HL-60 (cell line): ENCODE measurements around the gene NDUFB4.

ENCODE experiments used
- CTCF ChIP-seq: IDR thresholded peaks from one replicate; pipeline ENCODE4 v1.5.1; 2011; ENCODE audit warnings: low read length, control low read depth, inconsistent platforms; ENCODE audit not compliant: insufficient read depth
- GABPA ChIP-seq: IDR thresholded peaks from 2 replicates; pipeline ENCODE4 v1.6.1; 2012; ENCODE audit warnings: low read depth
- POLR2AphosphoS5 ChIP-seq: IDR thresholded peaks from 2 replicates; pipeline ENCODE4 v1.6.1; 2012; ENCODE audit warnings: low read depth
- SPI1 ChIP-seq: IDR thresholded peaks from 2 replicates; pipeline ENCODE4 v1.6.1; 2012; ENCODE audit warnings: low read depth, mild to moderate bottlenecking, borderline replicate concordance
- TF ChIP-seq, protein P1 (sequence below): IDR thresholded peaks from 2 replicates; pipeline ENCODE4 v1.6.1; 2012; ENCODE audit warnings: low read depth; ENCODE audit not compliant: insufficient replicate concordance

DNA sequence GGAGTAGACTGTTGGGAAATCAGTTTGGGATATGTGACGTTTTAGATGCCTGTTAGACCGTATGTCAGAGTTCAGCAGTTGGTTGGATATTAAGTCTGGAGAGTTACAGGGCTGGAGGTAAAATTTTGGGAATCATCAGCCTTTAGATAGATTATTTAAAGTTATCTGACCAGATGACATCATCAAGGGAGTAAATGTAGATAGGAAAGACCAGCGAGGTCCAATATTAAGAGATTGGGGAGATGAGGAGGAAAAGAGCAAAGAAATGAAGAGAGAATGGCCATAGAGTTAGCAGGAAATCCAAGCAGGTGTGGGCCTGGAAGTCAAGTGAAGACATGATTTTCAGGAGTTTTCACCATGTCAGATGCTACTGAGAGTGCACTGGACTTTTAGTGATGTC is 3.1 kb downstream of the NDUFB4 start:
- TF ChIP-seq CTCF (no peak), POLR2AphosphoS5 (no peak), SPI1 (no peak), GABPA (no peak)
- TF ChIP-seq, protein P1, sequence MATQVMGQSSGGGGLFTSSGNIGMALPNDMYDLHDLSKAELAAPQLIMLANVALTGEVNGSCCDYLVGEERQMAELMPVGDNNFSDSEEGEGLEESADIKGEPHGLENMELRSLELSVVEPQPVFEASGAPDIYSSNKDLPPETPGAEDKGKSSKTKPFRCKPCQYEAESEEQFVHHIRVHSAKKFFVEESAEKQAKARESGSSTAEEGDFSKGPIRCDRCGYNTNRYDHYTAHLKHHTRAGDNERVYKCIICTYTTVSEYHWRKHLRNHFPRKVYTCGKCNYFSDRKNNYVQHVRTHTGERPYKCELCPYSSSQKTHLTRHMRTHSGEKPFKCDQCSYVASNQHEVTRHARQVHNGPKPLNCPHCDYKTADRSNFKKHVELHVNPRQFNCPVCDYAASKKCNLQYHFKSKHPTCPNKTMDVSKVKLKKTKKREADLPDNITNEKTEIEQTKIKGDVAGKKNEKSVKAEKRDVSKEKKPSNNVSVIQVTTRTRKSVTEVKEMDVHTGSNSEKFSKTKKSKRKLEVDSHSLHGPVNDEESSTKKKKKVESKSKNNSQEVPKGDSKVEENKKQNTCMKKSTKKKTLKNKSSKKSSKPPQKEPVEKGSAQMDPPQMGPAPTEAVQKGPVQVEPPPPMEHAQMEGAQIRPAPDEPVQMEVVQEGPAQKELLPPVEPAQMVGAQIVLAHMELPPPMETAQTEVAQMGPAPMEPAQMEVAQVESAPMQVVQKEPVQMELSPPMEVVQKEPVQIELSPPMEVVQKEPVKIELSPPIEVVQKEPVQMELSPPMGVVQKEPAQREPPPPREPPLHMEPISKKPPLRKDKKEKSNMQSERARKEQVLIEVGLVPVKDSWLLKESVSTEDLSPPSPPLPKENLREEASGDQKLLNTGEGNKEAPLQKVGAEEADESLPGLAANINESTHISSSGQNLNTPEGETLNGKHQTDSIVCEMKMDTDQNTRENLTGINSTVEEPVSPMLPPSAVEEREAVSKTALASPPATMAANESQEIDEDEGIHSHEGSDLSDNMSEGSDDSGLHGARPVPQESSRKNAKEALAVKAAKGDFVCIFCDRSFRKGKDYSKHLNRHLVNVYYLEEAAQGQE = no peak
